GM12892 (cell line): Measurements from ENCODE around the gene LYPLA2.
"Not testable (repeated sequence)": the region's sequence is repeated elsewhere in the genome, so short reads cannot be mapped to it uniquely, and the experiment has no call there.

Experiments
- DNase-seq: peaks from one replicate; pipeline ENCODE4 v3.0.0; 2011; ENCODE audit not compliant: insufficient read length
- FAIRE-seq: peaks from 2 replicates; lab custom pipeline; 2011; peaks lifted over from hg19 to GRCh38; lab: Jason Lieb, UNC
- POLR2A ChIP-seq: IDR thresholded peaks from 2 replicates; pipeline ENCODE4 v1.6.1; 2011; ENCODE audit warnings: low read depth, low read length, control low read depth
- POLR2AphosphoS5 ChIP-seq: IDR thresholded peaks from 2 replicates; pipeline ENCODE4 v1.6.1; 2011; ENCODE audit warnings: low read depth, low read length, control low read depth
- TAF1 ChIP-seq: IDR thresholded peaks from 2 replicates; pipeline ENCODE4 v1.6.1; 2011; ENCODE audit warnings: low read depth, mild to moderate bottlenecking, control low read depth, low read length, borderline replicate concordance

LYPLA2 gene

DNA sequence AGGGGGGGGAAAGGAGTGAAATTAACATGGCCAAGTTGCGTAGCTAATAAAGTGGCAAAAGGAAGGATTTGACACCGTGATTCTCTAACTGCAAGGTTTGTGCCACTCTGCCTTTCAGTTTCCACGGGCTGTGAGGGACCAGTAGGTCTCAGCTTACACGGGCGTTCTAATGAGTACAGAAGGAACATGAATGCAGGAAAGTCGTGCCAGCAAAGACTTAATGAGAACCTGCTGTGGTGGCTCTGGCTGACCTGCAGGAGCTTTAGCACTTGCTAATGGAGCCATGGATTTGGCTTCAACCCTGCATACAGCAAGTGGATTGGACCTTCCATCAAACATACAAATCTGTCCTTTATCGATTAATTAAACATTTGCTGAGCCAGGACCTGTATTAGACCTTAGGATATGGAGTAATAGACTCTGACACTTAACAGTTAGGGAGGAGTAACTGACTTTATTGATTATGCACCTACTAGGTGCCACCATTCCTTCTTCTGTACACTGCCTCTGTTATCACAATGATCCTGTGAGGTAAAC, 27.8 kb upstream of the LYPLA2 start:
- FAIRE-seq (no peak), DNase-seq (no peak)
- TF ChIP-seq TAF1 (no peak), POLR2A (no peak), POLR2AphosphoS5 (no peak)

DNA sequence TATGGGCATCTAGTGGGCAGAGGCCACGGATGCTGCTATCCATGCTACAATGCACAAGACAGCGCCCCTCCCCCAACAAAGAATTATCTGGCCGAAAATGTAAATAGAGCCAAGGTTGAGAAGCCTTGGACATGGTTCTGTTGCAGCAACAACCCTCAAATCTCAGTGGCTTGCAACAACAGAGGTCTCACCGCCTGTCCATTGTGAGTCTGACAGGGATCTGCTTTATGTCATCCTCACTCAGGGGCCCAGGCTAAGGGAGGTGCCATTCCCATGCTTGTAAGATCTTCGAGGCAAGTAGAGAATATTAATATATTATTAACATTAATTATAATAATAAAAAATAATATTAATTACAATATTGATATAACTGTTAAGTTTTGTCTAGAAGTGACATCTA, 22.2 kb upstream of the LYPLA2 start:
- TF ChIP-seq POLR2AphosphoS5 (no peak), TAF1 (no peak), POLR2A (no peak)
- FAIRE-seq (no peak), DNase-seq (no peak)

DNA sequence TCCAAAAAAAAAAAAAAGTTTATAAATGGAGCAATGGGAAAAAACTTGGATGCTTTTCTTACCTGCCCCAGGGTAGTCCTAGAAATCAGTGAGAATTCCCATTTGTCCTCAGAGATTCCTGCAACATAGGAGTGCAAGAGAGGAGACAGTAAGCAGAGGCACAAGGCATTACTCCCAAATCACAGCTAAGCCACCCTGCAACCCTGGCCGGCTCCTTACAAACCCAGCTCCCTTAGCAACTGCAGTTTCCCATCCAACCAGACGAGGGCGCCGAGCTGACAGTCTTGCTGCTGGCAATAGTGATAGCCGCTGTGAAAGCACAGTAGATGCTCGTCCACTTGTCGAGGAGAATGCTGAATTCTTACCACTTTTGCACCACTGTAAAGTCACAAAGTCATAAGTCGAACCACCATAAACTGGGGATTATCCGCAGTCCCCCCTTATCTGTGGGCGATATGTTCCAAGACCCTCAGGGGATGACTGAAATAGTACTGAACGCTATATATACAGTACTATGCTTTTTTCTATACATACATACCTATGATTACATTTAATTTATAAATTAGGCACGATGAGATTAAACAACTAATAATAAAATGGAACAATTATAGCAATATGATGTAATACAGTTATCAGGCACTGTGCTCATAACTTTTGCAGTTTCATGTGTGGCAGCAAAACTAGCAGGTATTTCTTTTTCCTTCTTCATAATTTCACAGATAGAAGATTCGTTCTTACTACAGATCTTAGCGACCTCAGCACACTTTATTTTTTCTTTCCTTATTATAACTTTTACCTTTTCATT, 18.7 kb upstream of the LYPLA2 start:
- DNase-seq (no peak), FAIRE-seq (peak; percentile 94)

DNA sequence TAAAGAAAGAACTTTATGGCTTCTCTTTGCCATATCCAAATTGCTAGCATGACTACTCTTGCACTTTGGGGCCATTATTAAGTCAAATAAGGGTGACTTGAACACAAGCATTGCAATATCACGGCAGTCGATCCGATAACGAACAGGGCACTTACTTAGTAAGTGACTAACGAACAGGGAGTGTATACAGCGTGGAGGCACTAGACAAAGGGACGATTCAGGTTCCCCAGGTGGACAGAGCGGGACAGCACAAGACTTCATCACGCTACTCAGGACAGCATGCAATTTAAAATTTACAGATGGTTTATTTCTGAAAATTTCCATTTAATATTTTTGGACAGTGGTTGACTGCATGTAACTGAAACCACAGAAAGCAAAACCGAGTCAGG, 18.1 kb upstream of the LYPLA2 start:
- TF ChIP-seq TAF1 (no peak), POLR2A (no peak), POLR2AphosphoS5 (no peak)
- no peak for DNase-seq
- peak; percentile 64 for FAIRE-seq

More for the DNA sequence above, 18.7 kb upstream of the LYPLA2 start:
- TF ChIP-seq POLR2AphosphoS5 (no peak), POLR2A (no peak), TAF1 (no peak)

DNA sequence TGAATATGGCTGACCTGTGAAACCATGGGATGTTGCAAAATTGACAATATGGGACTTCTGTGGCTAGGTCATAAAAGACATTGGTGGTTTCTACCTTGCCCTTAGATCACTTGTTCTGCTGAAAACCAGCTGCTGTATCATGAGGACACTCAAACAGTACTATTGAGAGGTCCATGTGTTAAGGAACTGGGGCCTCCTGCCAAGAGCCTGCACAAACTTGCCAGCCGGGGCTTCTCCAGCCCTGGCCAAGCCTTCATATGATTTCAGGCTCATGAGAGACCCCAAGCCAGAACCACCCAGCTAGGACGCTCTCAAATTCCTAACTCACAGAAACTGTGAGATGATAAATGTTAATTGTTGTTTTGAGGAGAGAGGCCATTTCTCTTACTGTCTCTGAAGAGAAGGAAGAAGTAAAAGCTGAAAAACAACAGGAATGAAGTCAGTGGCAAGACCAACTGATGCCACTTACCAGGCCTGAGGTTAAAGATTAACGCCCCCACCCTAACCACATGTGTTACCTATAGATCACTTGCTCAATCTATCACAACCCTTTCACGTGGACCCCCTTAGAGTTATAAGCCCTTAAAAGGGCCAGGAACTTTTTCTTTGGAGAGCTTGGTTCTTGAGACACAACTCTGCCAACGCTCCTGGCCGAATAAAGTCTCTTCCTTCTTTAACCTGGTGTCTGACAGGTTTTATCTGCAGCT, 16.6 kb upstream of the LYPLA2 start:
- TF ChIP-seq POLR2A (no peak), TAF1 (no peak), POLR2AphosphoS5 (no peak)

DNA sequence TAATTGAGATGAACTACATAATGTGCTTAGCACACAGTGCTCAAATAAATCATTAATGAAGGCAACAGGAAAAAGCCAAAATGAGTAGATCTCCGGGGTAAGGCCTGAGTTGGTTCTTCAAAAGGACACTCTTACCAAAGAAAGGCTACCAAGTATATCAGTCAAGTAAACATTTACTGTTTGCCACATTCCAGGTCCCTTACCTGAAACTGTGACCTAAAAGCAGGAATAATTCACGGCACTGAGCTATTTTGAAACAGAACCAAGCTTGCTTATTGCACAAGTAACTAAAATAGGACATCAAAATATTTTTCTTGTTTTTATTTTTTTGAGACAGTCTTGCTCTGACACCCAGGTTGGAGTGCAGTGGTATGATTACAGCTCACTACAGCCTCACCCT, 14.7 kb upstream of the LYPLA2 start:
- TF ChIP-seq POLR2AphosphoS5 (no peak), TAF1 (no peak), POLR2A (no peak)
- DNase-seq (no peak), FAIRE-seq (no peak)

More for the DNA sequence above, 16.6 kb upstream of the LYPLA2 start:
- DNase-seq (no peak), FAIRE-seq (no peak)

DNA sequence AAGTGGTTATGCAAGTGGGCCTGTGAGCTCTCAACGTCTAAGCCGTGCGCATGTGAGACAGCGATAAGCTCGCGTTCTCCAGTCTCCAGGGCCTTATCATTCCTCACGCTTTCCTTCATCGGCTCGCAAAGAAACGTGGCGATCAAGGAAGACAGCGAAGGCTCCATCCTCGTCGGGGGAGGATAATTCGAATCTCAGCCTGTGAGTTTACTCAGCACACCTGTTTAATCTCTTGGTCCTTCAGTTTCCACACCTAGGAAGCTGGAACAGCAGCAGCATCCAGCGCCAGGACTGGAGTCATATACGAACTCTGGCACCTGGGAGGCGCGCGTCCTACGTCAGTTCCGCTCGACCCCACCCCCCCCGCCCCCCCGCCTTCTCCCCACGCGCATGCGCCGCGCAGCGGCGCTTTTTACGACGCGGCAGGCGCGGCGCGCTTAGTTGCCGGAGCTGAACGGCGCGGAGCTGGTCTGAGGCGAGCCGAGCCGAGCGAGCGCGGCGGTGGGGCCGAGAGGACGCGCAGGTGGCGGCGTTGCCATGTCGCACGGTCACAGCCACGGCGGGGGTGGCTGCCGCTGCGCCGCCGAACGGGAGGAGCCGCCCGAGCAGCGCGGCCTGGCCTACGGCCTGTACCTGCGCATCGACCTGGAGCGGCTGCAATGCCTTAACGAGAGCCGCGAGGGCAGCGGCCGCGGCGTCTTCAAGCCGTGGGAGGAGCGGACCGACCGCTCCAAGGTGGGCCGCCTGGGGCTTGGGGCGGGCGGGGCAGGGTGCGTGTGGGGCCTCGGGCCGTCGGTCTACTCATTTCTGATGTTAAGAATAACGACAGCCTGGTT, 12.7 kb upstream of the LYPLA2 start, which contains the start of gene PITHD1:
Gene PITHD1, plus strand, starts transcription at position 440 of the 836 bp plus-strand sequence. Its CDS starts 98 bp downstream, at position 538.
- DNase-seq (peak; percentile 92), FAIRE-seq (peak; percentile 91)
- TF ChIP-seq TAF1 (0 out of 2 replicates have a peak, but pooled peaks have one; percentile 2), POLR2AphosphoS5 (peak; percentile 73), POLR2A (peak; percentile 88)

DNA sequence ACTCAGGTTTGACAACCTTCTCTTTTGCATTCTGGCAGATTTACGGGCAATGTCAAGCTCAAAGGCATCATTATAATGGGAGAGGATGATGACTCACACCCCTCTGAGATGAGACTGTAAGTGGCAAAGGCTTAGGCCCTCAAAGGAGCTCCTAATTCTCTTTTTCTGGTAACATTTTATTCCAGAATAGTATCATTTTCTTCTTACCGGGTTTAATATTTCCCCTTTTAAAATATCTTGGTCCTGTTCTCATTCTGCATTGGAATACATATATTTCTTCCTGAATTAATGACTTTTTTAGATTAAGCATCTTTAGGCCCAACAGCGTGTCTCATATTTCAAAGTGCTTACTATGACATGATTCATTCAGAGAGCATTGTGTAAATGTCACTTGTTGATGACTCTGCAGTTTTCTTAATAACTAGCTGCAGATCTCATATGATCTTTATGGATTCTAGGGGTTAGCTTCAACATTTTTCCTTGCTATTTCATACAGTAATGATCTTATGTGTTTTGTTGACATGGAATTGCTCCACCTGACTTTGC, 11.0 kb upstream of the LYPLA2 start:
- no peak for FAIRE-seq
- no peak for DNase-seq
- no peak for TF ChIP-seq TAF1
- TF ChIP-seq POLR2AphosphoS5: no peak
- no peak for TF ChIP-seq POLR2A

DNA sequence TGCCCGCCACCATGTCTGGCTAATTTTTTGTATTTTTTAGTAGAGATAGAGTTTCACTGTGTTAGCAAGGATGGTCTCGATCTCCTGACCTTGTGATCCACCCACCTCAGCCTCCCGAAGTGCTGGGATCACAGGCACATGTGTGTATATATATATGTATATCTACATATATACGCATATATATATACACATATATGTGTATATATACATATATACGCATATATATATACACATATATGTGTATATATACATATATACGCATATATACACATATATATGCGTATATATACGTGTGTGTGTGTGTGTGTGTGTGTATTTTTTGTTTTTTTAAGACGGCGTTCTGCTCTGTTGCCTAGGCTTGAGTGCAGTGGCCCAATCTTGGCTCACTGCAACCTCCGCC, 7.8 kb upstream of the LYPLA2 start:
- DNase-seq, FAIRE-seq: not testable (repeated sequence)

DNA sequence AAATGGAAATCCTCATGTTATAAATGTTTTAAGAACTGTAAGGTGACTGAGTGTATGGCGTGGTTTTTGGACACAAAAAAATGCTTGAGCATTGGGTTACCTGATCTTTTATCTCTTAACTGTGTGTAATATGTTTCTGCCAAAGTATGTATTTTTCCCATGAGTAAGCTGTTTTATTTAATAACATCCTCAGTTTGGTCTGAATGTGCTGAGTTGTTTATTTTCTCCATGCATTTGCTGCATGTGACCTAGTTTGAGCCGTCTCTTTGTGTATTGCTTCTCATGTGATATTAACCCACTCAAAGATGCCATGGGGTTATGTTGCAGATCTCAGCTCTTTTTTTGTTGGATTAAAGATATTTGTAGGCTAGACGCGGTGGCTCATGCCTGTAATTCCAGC, 6.1 kb upstream of the LYPLA2 start:
- TF ChIP-seq POLR2A: no peak
- FAIRE-seq: no peak

DNA sequence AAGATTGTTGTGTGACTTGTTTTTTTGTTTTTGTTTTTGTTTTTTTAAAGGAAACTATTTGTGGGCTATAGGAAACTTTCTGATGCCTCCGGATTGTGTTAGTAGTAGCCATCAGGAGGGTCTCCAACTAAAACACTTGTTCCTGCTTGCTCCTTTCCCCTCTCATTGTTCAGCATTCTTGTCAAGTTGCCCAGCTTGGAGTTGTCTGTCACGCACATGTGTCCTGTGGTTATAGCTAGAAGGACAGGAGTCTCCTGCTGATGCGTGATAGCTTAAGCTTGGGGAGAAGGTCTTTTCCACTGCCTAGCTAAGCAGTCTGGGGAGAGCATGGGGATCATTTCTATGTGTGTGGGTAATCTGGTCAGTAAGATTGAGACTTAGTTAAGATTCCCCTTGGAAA, 3.2 kb upstream of the LYPLA2 start:
- TF ChIP-seq POLR2A (no peak), POLR2AphosphoS5 (no peak), TAF1 (no peak)
- no peak for DNase-seq
- no peak for FAIRE-seq

More for the DNA sequence above, 6.1 kb upstream of the LYPLA2 start:
- DNase-seq: no peak
